Stimulated activated CD8-positive, alpha-beta memory T cell treated with anti-CD3 and anti-CD28 coated beads, Interleukin-15, amount 100 ng/mL, for 4 hours (primary cell): ENCODE results near the gene CREG1.
"Not testable (repeated sequence)": the region's sequence is repeated elsewhere in the genome, so short reads cannot be mapped to it uniquely, and the experiment has no call there.

Experiments
- DNase-seq, 2 donors: peaks; one replicate each; pipeline ENCODE4 v3.0.0-alpha.2; 2020; ENCODE audit warnings: low read depth in 2 of 2

The CREG1 gene

GRCh38 chr1:167564612-167565270, 11.2 kb upstream of the CREG1 start:
- DNase-seq: no peak

GRCh38 chr1:167563579-167564246, 10.2 kb upstream of the CREG1 start:
- no peak for DNase-seq

GRCh38 chr1:167562702-167563101, 9.1 kb upstream of the CREG1 start:
- DNase-seq: no peak

DNA sequence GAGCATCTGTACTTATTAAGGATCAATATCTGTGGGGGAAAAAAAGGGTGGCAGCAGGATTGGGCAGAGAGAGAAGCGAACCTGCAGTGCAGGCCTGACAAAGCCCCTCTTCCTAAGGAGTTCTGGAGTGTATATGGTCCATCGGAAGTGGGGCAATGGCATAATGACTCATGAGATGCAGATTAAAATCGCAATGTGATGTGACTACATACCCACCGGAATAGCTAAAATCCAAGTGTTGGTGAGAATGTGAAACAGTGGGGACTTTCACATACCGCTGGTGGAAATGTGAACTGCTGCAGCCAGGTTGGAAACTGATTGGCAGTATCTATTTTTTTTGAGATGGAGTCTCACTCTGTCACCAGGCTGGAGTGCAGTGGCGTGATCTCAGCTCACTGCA, 8.2 kb upstream of the CREG1 start:
- no peak for DNase-seq

DNA sequence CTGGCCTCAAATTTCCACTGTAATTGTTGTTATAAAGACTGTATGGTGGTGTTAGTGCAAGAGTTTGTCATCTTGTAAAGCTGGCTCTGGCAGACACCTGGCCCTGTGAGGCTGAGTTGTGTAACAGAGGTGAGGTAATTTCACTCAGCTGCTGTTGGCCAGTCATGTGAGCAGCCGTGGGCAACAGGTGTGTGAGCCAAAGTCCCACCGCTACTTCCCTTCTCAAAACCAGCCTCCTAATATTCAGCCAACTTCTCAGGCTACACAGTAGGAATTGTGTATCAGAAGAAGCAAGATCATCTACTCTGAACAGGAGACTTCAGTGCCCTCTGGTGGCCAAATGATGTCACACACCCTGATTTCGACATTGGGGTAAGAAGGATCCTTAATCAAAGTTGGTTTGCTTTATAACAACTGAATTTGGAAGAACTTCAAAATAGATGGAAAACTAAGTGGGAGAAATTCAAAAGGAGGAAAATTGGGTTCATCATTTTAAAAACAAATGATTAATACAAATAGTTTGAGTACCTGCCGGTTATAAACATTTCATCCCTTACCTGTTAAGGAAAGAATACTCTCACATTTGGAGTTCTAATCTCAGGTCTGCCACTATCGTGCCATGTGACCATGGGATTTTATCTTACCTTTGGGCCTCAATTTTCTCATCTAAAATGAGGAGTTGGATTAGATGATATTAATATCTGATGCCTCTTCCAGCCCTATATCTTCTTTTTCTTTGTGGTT, 2.6 kb upstream of the CREG1 start:
- DNase-seq: peak; percentile 37 to 65

- DNase-seq: not testable (repeated sequence)
Observed at GRCh38 chr1:167555072-167555471, 1.5 kb upstream of the CREG1 start.

DNA sequence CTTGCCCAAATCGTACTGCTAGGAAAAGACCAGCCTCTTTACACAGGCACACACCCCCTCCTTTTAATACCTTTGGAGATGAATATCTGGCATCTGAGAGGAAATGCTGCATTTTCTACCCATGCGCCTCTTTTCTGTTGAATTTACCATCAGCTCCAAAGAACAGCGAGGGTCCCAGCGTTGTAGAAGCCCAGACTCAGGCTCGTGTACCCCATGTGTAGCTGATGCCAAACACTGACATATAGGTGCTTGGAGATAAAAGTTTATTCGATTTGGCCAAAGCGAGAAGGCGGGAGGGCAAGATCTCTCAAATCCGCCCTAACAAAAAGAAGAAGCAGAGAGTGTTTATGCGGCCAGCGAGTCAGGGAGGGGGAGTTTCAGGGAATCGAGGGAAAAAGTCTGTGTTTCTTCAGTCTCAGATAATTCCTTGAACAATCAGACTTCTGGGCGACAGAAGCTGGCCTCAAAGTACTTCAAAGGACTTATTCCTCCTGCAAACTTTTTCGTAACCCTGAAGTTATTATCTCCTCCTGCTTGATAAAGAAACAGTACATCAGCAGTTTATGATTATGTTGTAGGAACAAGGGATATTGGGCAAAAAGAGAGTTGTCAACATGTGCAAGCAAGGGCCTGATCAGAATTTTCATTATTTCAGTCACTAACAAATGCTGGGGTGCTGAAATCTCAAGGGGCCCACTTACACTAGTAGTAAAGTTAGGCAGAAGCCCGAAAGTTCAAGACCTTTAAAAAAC, 642 bp upstream of the CREG1 start:
- DNase-seq: no peak

DNA sequence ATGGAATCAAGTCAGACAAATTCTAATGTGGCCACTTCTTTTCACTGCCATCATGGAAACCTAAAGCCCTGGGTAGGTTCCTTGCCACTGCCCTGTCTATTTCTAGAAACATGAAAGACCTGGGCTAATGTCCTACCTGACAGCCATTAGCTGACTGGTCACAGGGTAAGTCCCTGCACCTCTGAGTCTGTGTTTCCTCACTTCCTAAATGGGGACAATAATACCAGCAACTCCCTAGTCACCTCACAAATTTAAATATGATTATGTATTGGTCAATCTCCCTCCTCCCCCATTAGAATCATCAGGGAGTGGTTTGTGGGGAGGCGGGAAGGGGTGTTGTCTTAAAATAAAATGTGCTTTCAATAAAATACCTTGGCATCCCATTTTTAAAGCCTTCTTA, 2.2 kb downstream of the CREG1 start:
- no peak for DNase-seq

GRCh38 chr1:167548059-167548932, 5.3 kb downstream of the CREG1 start:
- DNase-seq: no peak

DNA sequence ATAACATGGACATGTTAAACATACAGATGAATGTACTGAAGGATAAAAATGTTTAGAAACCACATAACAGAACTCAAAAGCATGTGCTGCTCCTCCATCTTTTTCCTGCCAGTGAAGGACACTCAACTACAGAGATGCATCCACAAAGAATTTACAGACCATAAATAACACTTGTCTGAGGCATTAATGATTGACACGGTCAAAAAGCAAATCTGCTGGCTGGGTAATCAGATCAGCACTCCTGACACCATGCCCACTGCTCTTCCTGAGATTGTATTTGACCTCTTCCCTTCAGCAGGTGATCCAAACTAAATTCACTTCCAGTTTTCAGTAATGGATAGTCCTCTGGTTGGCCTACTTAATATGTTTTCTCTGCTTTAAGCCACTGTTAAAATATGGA, 6.6 kb downstream of the CREG1 start:
- no peak for DNase-seq

GRCh38 chr1:167545349-167545748, 8.2 kb downstream of the CREG1 start:
- no peak for DNase-seq

DNA sequence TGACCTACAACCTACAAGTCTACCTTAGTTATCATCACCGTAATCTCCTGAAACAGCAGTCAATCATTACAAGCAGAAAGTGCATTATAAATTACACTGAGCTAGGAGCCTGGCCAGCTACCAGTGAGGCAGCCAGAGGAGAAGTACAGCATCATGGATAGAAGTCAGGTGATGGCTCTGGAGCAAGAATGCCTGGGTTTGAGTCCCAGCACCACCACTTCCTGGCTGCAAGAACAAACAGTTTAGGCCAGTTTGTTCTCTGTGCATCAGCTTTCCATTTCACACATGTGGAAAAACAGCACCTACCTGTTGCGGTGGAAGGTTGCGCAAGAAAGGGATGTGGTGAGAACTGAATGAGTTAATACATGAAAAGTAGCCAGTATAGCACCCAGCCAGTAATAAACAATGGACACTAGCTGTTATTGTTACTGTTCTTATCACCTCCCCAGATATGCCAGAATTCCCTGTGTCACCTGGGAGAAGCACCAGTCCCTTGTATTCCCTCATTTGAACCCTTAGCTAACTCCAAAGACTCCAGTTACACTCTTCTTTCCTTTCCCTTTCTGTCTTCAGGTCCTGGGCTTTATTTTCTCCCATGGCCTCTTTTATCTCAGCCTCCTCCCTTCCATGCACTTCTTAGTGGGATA, 9.0 kb downstream of the CREG1 start:
- DNase-seq: no peak

DNA sequence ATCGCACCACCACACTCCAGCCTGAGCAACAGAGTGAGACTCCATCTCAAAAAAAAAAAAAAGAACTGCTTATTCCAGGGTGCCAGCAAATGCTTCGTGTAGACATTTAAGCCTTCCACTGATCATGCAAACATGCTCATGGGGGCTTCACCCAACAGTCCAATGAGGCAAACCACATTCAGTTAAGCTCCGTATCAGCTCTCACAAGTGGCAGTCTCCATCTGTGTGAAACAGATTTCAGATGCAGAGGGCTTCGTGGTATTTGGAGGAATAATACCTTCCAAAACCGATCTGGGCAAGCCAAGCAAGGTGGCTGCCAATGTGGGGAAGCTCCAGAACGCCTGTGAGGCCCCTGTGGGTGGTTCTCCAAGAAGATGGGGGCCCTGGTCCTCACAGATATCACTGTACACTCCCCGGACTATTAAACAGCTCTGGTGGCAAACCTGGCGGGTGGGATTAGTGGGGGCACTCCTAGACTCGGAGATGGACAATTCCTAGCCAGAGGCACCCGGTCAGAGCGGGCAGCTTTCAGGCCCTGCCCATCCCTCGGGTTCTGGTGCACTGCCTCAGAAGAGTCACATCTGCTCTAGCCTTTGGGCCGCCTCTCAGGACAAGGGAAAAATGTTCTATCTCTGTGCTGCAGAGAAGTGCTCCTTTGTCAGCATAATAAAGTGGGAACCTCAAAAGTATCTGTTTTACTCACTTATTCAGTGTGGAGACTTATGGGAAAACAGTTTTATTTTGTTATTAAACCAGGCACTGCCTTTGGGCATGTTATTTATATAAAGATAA, 10.2 kb downstream of the CREG1 start:
- DNase-seq: no peak

GRCh38 chr1:167542109-167543032, 11.2 kb downstream of the CREG1 start:
- no peak for DNase-seq

DNA sequence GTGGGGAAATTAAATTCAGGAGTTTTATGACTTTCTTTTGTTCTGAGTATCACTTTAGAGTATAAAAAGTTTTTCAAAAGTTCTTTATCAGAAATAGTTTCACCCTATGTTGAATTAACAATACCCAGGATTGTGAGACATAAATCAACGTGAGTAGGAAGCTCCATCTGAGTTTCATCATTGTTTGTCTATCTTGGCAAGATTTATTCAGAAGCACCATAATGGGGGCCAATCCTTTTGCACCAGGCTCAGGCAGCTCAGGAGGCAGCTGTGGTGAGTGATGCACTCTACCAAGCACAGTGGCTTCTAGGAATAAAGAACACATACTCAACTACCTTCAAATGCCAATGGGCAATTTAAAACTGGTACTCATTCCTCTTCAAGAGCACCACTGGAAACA, 12.0 kb downstream of the CREG1 start:
- no peak for DNase-seq

DNA sequence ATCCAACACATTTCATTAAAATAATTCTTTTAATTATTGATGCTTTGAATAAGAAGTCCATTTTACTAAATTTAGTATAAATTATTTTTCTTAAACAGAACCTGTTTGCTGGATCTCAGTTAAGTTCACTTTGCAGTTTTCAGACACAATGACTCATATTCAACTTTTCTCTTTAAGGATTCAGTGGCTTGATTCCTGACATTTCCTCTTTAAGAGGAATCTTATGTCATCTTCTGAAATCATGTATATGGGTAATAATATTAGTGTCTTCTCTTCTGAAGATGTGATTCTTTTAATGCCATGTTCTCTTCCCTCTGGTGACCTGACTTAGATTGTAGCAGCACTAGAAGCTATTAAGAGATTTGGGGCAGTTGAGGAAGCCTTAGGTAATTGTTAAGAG, 12.6 kb downstream of the CREG1 start:
- DNase-seq: no peak

- no peak for DNase-seq
Observed at GRCh38 chr1:167538657-167539056, 14.9 kb downstream of the CREG1 start.

DNA sequence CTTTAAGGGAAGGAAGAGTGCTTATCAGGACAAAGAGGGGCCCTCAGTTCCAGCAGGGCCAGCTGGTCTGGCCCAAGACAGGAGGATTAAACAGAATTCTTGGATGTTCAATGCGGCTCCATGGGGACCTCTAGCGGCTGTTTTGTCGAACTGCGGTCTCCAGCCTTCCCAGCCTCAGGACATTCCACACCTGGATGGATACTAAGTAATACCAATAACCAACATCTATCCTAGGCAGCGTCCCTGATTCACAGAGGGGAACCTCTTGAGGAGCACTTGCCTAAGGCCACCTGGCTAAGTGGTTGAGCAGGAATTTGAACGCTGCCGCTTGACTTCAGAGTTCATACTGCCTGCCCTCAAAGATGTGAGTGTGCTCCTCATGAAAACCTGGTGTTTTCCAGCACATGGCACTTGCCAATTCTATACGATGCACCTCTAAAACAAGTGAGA, 19.7 kb downstream of the CREG1 start:
- DNase-seq: peak; percentile 23 to 29
